ENCODE results near the gene RELT. TPM values are rescaled to one million over a fixed set of nuclear protein-coding genes. Genes with fewer than 3 reads are reported as not detected.

Gene RELT
- polyA plus RNA-seq, 1 experiment, result 1.1 TPM

GRCh38 chr11:73439002-73439843 lies 63.0 kb downstream of the RELT start:
- H3K27ac ChIP-seq (ENCODE audit: low read depth, low read length), result no peak overlapping the region
- CTCF ChIA-PET, result no interaction called here
- POLR2A ChIA-PET, result no interaction called here

GRCh38 chr11:73445980-73446379 lies 69.8 kb downstream of the RELT start:
- CTCF ChIA-PET, result interaction anchor here (2.8 kb wide), 1 partner anchor 33 kb away, joined by 16 read pairs; no protein-coding TSS in a partner anchor
- no peak for DNase-seq (ENCODE audit: low read depth, low spot score)
- POLR2A ChIA-PET, result no interaction called here
- Histone ChIP-seq H3K4me3 (ENCODE audit: low read depth, low read length) (no peak overlapping the region), H3K27ac (ENCODE audit: low read depth, low read length) (no peak overlapping the region), H3K27me3 (ENCODE audit: control insufficient read depth, insufficient read depth, low read length) (no peaks in the 10 kb centered on the region), H3K9me3 (ENCODE audit: control insufficient read depth, insufficient read depth, low read length) (no peaks in the 10 kb centered on the region)
- no peak for TF ChIP-seq CTCF (IDR thresholded peaks at IDR 0.05; ENCODE audit: low read depth, low read length)

More at GRCh38 chr11:73439002-73439843, 63.0 kb downstream of the RELT start:
- TF ChIP-seq CTCF (IDR thresholded peaks at IDR 0.05; ENCODE audit: low read depth, low read length), result no peak
- Histone ChIP-seq H3K4me3 (ENCODE audit: low read depth, low read length) (no peak overlapping the region), H3K27me3 (ENCODE audit: control insufficient read depth, insufficient read depth, low read length) (no peaks in the 10 kb centered on the region), H3K9me3 (ENCODE audit: control insufficient read depth, insufficient read depth, low read length) (no peaks in the 10 kb centered on the region)
- no peak for DNase-seq (ENCODE audit: low read depth, low spot score)

GRCh38 chr11:73446766-73447165 lies 70.6 kb downstream of the RELT start:
- Histone ChIP-seq H3K27ac (ENCODE audit: low read depth, low read length) (no peak overlapping the region), H3K9me3 (ENCODE audit: control insufficient read depth, insufficient read depth, low read length) (no peaks in the 10 kb centered on the region), H3K4me3 (ENCODE audit: low read depth, low read length) (no peak overlapping the region), H3K27me3 (ENCODE audit: control insufficient read depth, insufficient read depth, low read length) (no peaks in the 10 kb centered on the region)
- ChIA-PET POLR2A (interaction anchor here (0.7 kb wide), 1 partner anchor 352 kb away, joined by 4 read pairs; no protein-coding TSS in a partner anchor), CTCF (interaction anchor here (2.8 kb wide), 1 partner anchor 32 kb away, joined by 16 read pairs; no protein-coding TSS in a partner anchor)
- TF ChIP-seq CTCF (IDR thresholded peaks at IDR 0.05; ENCODE audit: low read depth, low read length), result no peak
- no peak for DNase-seq (ENCODE audit: low read depth, low spot score)

Other genes starting within 250 kb of the RELT start
- 21.2 and 24.7 TPM in 2 replicates for gene FCHSD2, start 234.1 kb upstream of the RELT start, polyA plus RNA-seq (2011; rRNA removed)
- gene P2RY2, start 158.1 kb upstream of the RELT start, polyA plus RNA-seq (2011; rRNA removed), result not detected in 2 replicates
- not detected in 2 replicates for gene P2RY6, start 104.1 kb upstream of the RELT start, polyA plus RNA-seq (2011; rRNA removed)
- gene ARHGEF17, start 68.1 kb upstream of the RELT start, polyA plus RNA-seq (2011; rRNA removed), result 30.6 and 45.2 TPM in 2 replicates
- 21.3 and 23.6 TPM in 2 replicates for gene FAM168A, start 221.7 kb downstream of the RELT start, polyA plus RNA-seq (2011; rRNA removed)